ENCODE results near the gene KAZN.

KAZN gene

DNA sequence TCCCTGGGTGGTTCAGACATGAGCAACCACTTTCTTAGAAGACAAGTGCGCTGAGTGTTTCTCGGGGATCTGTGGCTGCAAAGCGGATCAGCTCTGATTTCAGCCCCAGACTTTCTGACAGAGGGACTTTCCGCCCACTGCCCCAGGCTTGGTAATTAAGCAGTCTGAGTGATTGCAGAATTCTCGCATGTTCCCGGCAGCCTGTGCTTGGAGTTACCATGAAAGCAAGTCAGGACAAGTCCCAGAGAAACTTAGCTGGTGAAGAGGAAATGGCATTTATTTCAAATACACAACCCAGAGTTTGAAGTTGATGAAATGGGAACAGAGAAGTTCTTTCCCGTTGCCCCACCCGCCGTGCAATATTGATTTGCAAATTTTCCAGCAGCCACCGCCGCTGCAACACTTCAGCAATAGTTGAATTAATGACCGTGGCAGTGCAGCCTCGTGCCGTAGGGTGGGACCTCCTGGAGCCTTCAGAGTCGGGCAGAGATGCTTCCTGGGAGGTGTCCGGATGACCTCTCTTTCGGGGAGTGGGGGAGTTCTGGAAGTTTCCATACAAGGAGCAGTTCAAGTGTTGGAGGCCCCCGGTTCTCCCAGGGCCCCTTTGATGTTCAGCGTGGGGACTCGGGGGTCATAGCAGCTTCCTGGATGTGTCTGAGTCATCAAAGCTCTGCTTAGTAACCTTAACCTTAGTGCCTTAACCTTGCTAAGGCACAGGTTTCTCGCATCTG is 134.7 kb downstream of the KAZN start:
- TF ChIP-seq, protein P1, sequence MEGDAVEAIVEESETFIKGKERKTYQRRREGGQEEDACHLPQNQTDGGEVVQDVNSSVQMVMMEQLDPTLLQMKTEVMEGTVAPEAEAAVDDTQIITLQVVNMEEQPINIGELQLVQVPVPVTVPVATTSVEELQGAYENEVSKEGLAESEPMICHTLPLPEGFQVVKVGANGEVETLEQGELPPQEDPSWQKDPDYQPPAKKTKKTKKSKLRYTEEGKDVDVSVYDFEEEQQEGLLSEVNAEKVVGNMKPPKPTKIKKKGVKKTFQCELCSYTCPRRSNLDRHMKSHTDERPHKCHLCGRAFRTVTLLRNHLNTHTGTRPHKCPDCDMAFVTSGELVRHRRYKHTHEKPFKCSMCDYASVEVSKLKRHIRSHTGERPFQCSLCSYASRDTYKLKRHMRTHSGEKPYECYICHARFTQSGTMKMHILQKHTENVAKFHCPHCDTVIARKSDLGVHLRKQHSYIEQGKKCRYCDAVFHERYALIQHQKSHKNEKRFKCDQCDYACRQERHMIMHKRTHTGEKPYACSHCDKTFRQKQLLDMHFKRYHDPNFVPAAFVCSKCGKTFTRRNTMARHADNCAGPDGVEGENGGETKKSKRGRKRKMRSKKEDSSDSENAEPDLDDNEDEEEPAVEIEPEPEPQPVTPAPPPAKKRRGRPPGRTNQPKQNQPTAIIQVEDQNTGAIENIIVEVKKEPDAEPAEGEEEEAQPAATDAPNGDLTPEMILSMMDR (IDR thresholded peaks at IDR 0.05; ENCODE audit: insufficient read depth, missing control alignments): no peak
- DNase-seq (ENCODE audit: insufficient read length, low spot score) (no peak), FAIRE-seq (no peak)

DNA sequence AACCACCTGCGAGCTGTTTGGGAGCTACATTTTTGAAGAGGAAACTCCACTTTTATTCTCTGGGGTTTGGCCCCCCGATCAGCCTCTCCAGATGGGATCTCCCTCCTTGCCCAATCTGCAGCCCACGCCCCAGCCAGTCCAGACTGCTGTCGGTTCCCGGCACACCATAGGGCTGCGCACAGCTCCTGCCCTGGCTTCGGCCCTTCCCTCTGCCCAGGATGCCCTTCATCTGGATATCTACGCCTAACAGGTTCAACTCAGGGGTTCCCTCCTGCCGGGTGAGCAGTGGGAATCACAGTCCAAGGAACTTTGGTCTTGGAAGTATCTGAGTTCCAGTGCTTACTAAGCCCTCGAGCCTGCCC is 135.3 kb downstream of the KAZN start:
- DNase-seq (ENCODE audit: insufficient read length, low spot score): no peak
- TF ChIP-seq, protein P1 (IDR thresholded peaks at IDR 0.05; ENCODE audit: insufficient read depth, missing control alignments): no peak
- FAIRE-seq: no peak

DNA sequence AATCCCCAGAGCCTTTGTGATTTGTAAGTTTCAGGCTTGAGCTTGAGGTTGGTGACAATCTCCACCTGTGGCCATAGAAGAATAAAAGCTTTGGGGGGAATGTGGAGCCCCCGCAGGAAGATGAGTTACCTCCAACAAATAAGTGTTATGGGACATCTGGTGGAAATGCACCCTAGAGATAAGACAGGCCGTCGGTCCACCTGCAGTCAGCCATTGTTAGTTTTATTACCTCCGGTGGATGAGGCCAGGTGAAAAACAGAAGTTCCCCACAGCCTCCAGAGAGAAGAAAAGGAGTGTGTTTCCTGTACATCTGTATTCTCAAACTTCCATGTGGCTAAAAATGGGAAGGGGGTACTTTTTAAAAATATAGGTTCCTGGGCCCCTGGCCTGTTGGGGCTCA is 137.4 kb downstream of the KAZN start:
- FAIRE-seq: no peak
- no peak for DNase-seq (ENCODE audit: insufficient read length, low spot score)

DNA sequence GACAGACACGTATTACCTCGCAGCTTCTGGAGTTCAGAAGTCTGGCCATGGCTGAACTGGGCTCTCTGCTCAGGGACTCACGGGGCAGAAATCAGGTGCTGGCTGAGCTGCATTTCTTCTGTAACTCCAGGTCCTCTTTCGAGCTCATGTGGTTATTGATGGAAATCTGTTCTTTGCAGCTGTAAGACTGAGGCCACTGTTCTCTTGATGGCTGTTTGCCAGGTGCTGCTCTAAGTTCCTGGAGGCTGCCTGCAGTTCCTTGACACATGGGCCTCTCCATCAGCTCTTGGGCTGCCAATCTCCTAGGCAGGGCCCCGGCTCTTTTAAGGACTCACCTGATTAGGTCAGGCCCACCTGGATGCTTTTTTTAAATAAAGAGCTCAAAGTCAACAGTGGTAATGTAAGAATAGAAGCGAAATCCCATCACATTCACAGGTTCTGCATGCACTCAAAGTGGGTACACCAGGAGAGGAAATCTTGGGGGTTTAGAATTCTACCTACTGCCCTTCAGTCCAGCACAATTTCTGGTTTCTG is 139.1 kb downstream of the KAZN start:
- no peak for DNase-seq (ENCODE audit: insufficient read length, low spot score)
- TF ChIP-seq, protein P1 (IDR thresholded peaks at IDR 0.05; ENCODE audit: insufficient read depth, missing control alignments): no peak
- FAIRE-seq: no peak

More for the DNA sequence above, 137.4 kb downstream of the KAZN start:
- TF ChIP-seq, protein P1 (IDR thresholded peaks at IDR 0.05; ENCODE audit: insufficient read depth, missing control alignments): no peak

DNA sequence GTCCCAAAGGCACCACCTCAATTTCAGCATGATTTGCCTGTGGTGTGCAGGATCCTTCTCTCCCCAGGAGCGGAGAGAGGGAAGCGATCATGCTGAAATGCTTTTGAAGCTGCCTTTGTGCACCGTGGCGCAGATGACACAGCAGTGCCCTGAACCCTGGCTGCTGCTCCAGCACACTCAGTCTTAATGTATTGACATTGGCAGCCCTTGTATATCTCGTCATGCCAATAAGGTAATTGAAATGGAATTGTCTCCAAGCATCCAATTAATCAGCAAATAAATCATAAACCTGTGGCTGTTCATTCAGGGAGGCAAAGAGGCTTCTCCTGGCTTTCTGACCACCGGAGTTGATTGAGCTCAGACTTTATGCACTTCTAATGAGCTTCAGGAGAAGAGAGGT is 139.8 kb downstream of the KAZN start:
- no peak for FAIRE-seq
- TF ChIP-seq, protein P1 (IDR thresholded peaks at IDR 0.05; ENCODE audit: insufficient read depth, missing control alignments): no peak
- DNase-seq (ENCODE audit: insufficient read length, low spot score): no peak

DNA sequence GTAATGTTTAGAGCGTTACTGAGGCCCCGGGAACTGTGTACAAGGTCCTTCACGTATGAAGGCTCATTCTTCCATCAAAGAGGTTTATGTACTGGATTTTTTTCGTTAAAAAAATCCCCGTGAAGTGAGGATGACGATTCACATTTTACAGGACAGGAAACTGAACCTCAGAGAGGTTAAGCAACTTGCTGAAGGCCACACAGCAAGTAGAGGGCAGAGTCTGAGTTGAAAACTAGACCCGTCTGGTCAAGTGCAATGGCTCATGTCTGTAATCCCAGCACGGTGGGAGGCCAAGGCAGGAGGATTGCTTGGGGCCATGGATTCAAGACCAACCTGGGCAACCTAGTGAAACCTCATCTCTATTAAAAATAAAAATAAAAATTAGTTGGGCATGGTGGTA is 140.2 kb downstream of the KAZN start:
- no peak for FAIRE-seq
- no peak for DNase-seq (ENCODE audit: insufficient read length, low spot score)
- TF ChIP-seq, protein P1 (IDR thresholded peaks at IDR 0.05; ENCODE audit: insufficient read depth, missing control alignments): no peak

DNA sequence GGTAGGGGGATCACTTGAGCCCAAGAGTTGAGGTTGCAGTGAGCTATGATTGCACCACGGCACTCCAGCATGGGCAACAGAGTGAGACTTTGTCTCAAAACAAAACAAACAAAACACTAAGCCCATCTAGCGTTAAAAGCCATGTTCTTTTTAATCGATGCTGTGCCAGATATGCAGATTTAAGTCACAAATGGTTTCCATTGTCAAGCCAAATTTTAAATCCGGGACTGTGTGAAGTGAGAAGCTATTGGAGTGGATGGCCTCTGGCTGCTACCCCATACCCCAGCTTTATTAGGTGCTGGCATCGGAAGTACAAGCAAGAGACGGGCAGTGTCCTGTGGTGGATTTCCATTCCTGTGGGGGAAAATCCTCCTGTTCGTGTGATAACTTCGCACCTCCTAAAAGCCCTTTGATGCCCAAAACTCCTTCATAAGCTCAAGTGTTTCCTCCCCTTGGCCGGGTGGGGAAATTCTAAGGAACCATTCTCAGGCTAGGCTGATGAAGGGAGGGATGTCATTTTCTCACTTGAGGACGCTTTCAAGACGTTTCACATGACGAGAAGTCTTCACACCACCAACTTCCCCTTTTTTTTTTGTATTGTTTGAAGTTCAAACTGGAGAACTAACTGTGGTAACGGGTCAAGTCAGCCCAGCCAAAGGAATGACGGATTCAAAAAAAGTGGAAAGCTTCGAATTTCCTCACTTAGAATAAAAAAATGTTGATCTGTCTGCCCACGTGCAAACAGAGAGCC is 140.8 kb downstream of the KAZN start:
- DNase-seq (ENCODE audit: insufficient read length, low spot score) (no peak), FAIRE-seq (no peak)
- TF ChIP-seq, protein P1 (IDR thresholded peaks at IDR 0.05; ENCODE audit: insufficient read depth, missing control alignments): no peak
